Spleen (tissue), 11 donors: ENCODE results near the gene RFC4. TPM values are rescaled to one million over a fixed set of nuclear protein-coding genes. Genes with fewer than 3 reads are reported as not detected.

Source experiments
- DNase-seq: peaks from one replicate; pipeline ENCODE4 v3.0.0-alpha.2; 2020
- H3K27ac ChIP-seq, 8 donors: fragments of 200-600 bp; sonication (generic) in 7 of 8; 1 replicate in 4 of 8; 2 replicates in 4 of 8; pipeline versions ENCODE4 v1.5.0 to v1.8.0; 2016 to 2021; ENCODE audit warnings: inconsistent platforms in 4 of 8, mild to moderate bottlenecking in 4 of 8, moderate library complexity in 1 of 8
- H3K27me3 ChIP-seq, 7 donors: fragments of 200-600 bp; sonication (generic) in 6 of 7; replicated peaks in 1 of 7; 1 replicate in 4 of 7; 2 replicates in 3 of 7; pipeline versions ENCODE4 v1.5.0 to v1.8.0; 2016 to 2021; ENCODE audit warnings: inconsistent platforms in 3 of 7, mild to moderate bottlenecking in 1 of 7
- H3K36me3 ChIP-seq, 6 donors: fragments of 200-600 bp; sonication (generic) in 5 of 6; 1 replicate in 4 of 6; 2 replicates in 2 of 6; pipeline versions ENCODE4 v1.5.0 to v1.8.0; 2016 to 2021; ENCODE audit warnings: inconsistent platforms in 2 of 6
- H3K4me1 ChIP-seq, 6 donors: fragments of 200-600 bp; sonication (generic) in 5 of 6; 1 replicate in 3 of 6; 2 replicates in 3 of 6; pipeline versions ENCODE4 v1.5.0 to v1.8.0; 2016 to 2021; ENCODE audit warnings: inconsistent platforms in 3 of 6
- H3K4me3 ChIP-seq, 8 donors: fragments of 200-600 bp; sonication (generic) in 7 of 8; 1 replicate in 4 of 8; 2 replicates in 4 of 8; pipeline versions ENCODE4 v1.5.0 to v1.8.0; 2016 to 2021; ENCODE audit warnings: inconsistent platforms in 4 of 8, mild to moderate bottlenecking in 4 of 8, moderate library complexity in 2 of 8
- H3K9me3 ChIP-seq, 8 donors: fragments of 200-600 bp; sonication (generic) in 7 of 8; 1 replicate in 4 of 8; 2 replicates in 4 of 8; pipeline versions ENCODE4 v1.5.0 to v1.8.0; 2016 to 2021; ENCODE audit warnings: inconsistent platforms in 4 of 8
- CTCF ChIP-seq, 11 experiments: fragments of 200-600 bp in 7 of 11; fragments of 450-650 bp in 4 of 11; sonication (generic) in 4 of 11; IDR thresholded peaks in 8 of 11; conservative IDR thresholded peaks in 3 of 11; 1 replicate in 7 of 11; 2 replicates in 4 of 11; pipeline versions ENCODE4 v1.4.0 to v1.8.0; 2016 to 2021; ENCODE audit warnings: antibody characterized with exemption in 11 of 11, inconsistent platforms in 4 of 11, mild to moderate bottlenecking in 1 of 11
- POLR2A ChIP-seq, 3 donors: fragments of 450-650 bp; IDR thresholded peaks; one replicate each; pipeline ENCODE4 v1.5.1; 2017; ENCODE audit warnings: antibody characterized with exemption in 3 of 3, mild to moderate bottlenecking in 1 of 3
- POLR2AphosphoS5 ChIP-seq, 3 donors: sonication (generic); formaldehyde crosslinking; IDR thresholded peaks; one replicate each; pipeline ENCODE4 v1.5.1; 2017; ENCODE audit warnings: antibody characterized with exemption in 3 of 3
- WGBS, 5 donors: extraction: QIAGEN DNeasy Blood & Tissue Kit in 3 of 5; methylation state at CpG; one replicate each; pipeline versions ENCODE4 v1.1.5 to v1.1.7; 2013 to 2018; 5-methylcytosine and 5-hydroxymethylcytosine counted together
- intact Hi-C: fragments of 100-400 bp; cut with DNase I; formaldehyde crosslinking; loops from one replicate; pipeline ENCODE4 v1.15.0; 2023; ENCODE audit warnings: low total_unique reads
- polyA plus RNA-seq, 3 donors: library from polyadenylated mRNA; stranded (reverse); fragments of 200-250 nt; gene quantifications; one replicate each; pipeline ENCODE4 v1.2.1, GENCODE V29; 2013
- total RNA-seq, 7 donors: library from RNA; depleted of rRNA in 3 of 7; stranded (reverse); fragments of >200 nt in 3 of 7; fragmentation: NEBNext Ultra II Directional in 4 of 7; extraction: Animal tissue kit (Norgen Biotek cat#: 25700) in 4 of 7; gene quantifications; one replicate each; pipeline versions ENCODE4 v1.1.0 to v1.2.1, GENCODE V29; 2016 to 2021
- donor health status: healthy with polysubstance abuse.
- donor health status: DM: no; HTN: no; CAD: no; lungs with moderate emphysema.
- donor health status: DM: no; HTN: no; CAD: no.
- donor health status: Bipolar disorder and iron deficiency.
- donor health status: healthy.
- donor health status: DM: no; HTN: no; CAD: no.
- donor health status: DM: yes; HTN: yes; CAD: no.

Gene RFC4
- total and polyA plus RNA-seq, 10 donors: 14.4 to 27.2 (median 18.4) TPM

- Histone ChIP-seq H3K27ac (no peak overlapping the region), H3K9me3 (no peaks in the 10 kb centered on the region), H3K27me3 (no peaks in the 10 kb centered on the region), H3K36me3 (no peaks in the 10 kb centered on the region), H3K4me3 (no peak overlapping the region), H3K4me1 (no peaks in the 10 kb centered on the region)
- intact Hi-C loops: no loop called here
- TF ChIP-seq CTCF (IDR thresholded peaks at IDR 0.05 in 8 of 11, conservative IDR thresholded peaks at IDR 0.05 in 3 of 11) (no peak), POLR2A (IDR thresholded peaks at IDR 0.05) (no peak), POLR2AphosphoS5 (IDR thresholded peaks at IDR 0.05) (no peak)
- DNase-seq: no peak
- WGBS, 5 donors: 85 to 97% (median 89%) methylated on average over 5 of the region's 5 CpGs
Measured at GRCh38 chr3:186754871-186755270, 51.4 kb downstream of the RFC4 start.

DNA sequence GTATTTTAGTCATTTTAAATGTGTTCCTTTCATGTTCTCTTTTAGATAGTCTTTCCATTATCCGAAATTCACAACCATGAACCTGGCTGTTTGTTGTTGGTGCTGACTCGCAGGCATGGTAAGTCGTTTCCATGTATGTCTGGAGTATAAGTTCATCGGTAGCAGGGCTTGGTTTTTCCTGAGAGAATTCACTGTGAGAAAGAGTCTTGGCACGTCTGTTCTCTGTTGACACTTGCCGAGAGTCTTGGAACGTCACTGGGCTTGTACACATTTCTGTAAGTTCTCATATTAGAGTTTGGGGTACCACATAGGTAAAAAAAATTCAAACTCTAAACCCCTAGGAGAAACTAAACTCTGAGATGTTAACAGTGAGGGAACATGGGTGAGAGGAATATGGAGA, 52.3 kb downstream of the RFC4 start:
- no peak overlapping the region for H3K4me3 ChIP-seq
- no peak for DNase-seq
- H3K27ac ChIP-seq: no peak overlapping the region
- intact Hi-C loops: no loop called here
- TF ChIP-seq POLR2AphosphoS5 (IDR thresholded peaks at IDR 0.05) (no peak), POLR2A (IDR thresholded peaks at IDR 0.05) (no peak), CTCF (IDR thresholded peaks at IDR 0.05 in 8 of 11, conservative IDR thresholded peaks at IDR 0.05 in 3 of 11) (no peak)
- H3K4me1 ChIP-seq: no peaks in the 10 kb centered on the region
- 80 to 90% (median 88%) methylated on average over 7 of the region's 7 CpGs for whole genome bisulfite sequencing, 5 donors
- H3K36me3 ChIP-seq: no peaks in the 10 kb centered on the region
- H3K9me3 ChIP-seq: no peaks in the 10 kb centered on the region
- no peaks in the 10 kb centered on the region for H3K27me3 ChIP-seq

DNA sequence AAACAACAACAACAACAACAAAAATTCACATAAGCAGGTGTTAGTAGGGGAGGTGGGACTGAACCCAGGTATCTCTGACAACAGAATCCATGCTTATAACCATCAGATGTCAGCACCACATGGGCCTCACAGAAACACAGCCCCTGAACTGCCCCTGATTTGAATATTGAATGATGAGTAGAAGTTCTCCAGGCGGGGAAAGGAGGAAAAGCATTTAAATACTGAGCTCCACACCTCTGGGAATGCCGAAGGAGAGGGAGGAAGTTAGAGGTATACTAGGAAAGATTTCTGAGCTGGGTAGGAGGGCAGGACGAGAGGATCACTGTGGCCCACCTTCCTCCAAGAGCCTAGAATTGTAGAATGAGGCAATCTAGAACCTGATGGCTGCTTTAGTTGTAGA, 54.8 kb downstream of the RFC4 start:
- TF ChIP-seq POLR2A (IDR thresholded peaks at IDR 0.05): no peak
- no peak for TF ChIP-seq POLR2AphosphoS5 (IDR thresholded peaks at IDR 0.05)
- no peak for TF ChIP-seq CTCF (IDR thresholded peaks at IDR 0.05 in 8 of 11, conservative IDR thresholded peaks at IDR 0.05 in 3 of 11)
- H3K9me3 ChIP-seq: no peaks in the 10 kb centered on the region
- intact Hi-C loops: no loop called here
- no peak overlapping the region for H3K27ac ChIP-seq
- H3K4me3 ChIP-seq: no peak overlapping the region
- WGBS, 5 donors: 68 to 81% (median 69%) methylated on average over 3 of the region's 3 CpGs
- no peaks in the 10 kb centered on the region for H3K4me1 ChIP-seq
- no peak for DNase-seq
- no peaks in the 10 kb centered on the region for H3K27me3 ChIP-seq
- H3K36me3 ChIP-seq: no peaks in the 10 kb centered on the region

- intact Hi-C loops: no loop called here
- DNase-seq: no peak
- H3K4me1 ChIP-seq: no peaks in the 10 kb centered on the region
- no peaks in the 10 kb centered on the region for H3K27me3 ChIP-seq
- no peaks in the 10 kb centered on the region for H3K36me3 ChIP-seq
- 90 to 98% (median 93%) methylated on average over 2 of the region's 2 CpGs for WGBS, 5 donors
- H3K4me3 ChIP-seq: no peak overlapping the region
- H3K27ac ChIP-seq: no peak overlapping the region
- H3K9me3 ChIP-seq: no peaks in the 10 kb centered on the region
- TF ChIP-seq POLR2AphosphoS5 (IDR thresholded peaks at IDR 0.05): no peak
- TF ChIP-seq CTCF (IDR thresholded peaks at IDR 0.05 in 8 of 11, conservative IDR thresholded peaks at IDR 0.05 in 3 of 11): no peak
- no peak for TF ChIP-seq POLR2A (IDR thresholded peaks at IDR 0.05)
Measured at GRCh38 chr3:186750316-186750715, 56.0 kb downstream of the RFC4 start.
